HAP-1 (cell line): ENCODE measurements around the gene PSORS1C2.
"Not testable (repeated sequence)": the region's sequence is repeated elsewhere in the genome, so short reads cannot be mapped to it uniquely, and the experiment has no call there.

ENCODE experiments used
- DNase-seq, 2 experiments: peaks; one replicate each; pipeline ENCODE4 v3.0.0-alpha.2; 2016 to 2020; ENCODE audit warnings: low spot score in 2 of 2
- H3K27me3 ChIP-seq: fragments of 250-450 bp; sonication (Bioruptor Pico); 2 replicates; pipeline ENCODE4 v1.5.1; 2020; ENCODE audit warnings: low read depth, mild to moderate bottlenecking, moderate library complexity
- H3K36me3 ChIP-seq: fragments of 250-450 bp; sonication (Bioruptor Pico); replicated peaks from 2 replicates; pipeline ENCODE4 v1.5.1; 2020; ENCODE audit warnings: mild to moderate bottlenecking
- H3K4me1 ChIP-seq: fragments of 250-450 bp; sonication (Bioruptor Pico); 2 replicates; pipeline ENCODE4 v1.5.1; 2020; ENCODE audit warnings: mild to moderate bottlenecking
- H3K4me3 ChIP-seq: fragments of 250-450 bp; sonication (Bioruptor Pico); 2 replicates; pipeline ENCODE4 v1.5.1; 2020; ENCODE audit warnings: mild to moderate bottlenecking, moderate library complexity
- H3K9me3 ChIP-seq: fragments of 250-450 bp; sonication (Bioruptor Pico); 2 replicates; pipeline ENCODE4 v1.5.1; 2020; ENCODE audit warnings: mild to moderate bottlenecking, moderate library complexity
- in situ Hi-C: fragments of 300-500 bp; cut with MboI; formaldehyde crosslinking; loops from 3 replicates; pipeline ENCODE4 v1.14.3; 2020; ENCODE audit warnings: low sequenced_read_pairs, inconsistent platforms, mixed read lengths

The PSORS1C2 gene

GRCh38 chr6:31138982-31139381 lies at the start of gene PSORS1C2:
TSS of gene PSORS1C2 (minus strand) at chr6:31139066. CDS start at chr6:31139026, 40 bp downstream.
- no peak within 1 kb of the TSS for H3K4me3 ChIP-seq
- in situ Hi-C loops, result loop anchor here (5.0 kb wide), 2 partner anchors 53 to 228 kb away; no protein-coding TSS in a partner anchor
- H3K27me3 ChIP-seq, result no peaks in the 10 kb centered on the region
- H3K36me3 ChIP-seq, result peaks cover 13% of the 10 kb centered on the region
- peaks cover 3% of the 10 kb centered on the region for H3K4me1 ChIP-seq
- DNase-seq, result no peak
- no peaks in the 10 kb centered on the region for H3K9me3 ChIP-seq

GRCh38 chr6:31187780-31188194 lies 48.9 kb upstream of the PSORS1C2 start:
- Histone ChIP-seq H3K4me3 (no peak overlapping the region), H3K4me1 (no peaks in the 10 kb centered on the region), H3K27me3 (no peaks in the 10 kb centered on the region), H3K36me3 (no peaks in the 10 kb centered on the region), H3K9me3 (no peaks in the 10 kb centered on the region)
- in situ Hi-C loops, result no loop called here
- DNase-seq, result no peak

DNA sequence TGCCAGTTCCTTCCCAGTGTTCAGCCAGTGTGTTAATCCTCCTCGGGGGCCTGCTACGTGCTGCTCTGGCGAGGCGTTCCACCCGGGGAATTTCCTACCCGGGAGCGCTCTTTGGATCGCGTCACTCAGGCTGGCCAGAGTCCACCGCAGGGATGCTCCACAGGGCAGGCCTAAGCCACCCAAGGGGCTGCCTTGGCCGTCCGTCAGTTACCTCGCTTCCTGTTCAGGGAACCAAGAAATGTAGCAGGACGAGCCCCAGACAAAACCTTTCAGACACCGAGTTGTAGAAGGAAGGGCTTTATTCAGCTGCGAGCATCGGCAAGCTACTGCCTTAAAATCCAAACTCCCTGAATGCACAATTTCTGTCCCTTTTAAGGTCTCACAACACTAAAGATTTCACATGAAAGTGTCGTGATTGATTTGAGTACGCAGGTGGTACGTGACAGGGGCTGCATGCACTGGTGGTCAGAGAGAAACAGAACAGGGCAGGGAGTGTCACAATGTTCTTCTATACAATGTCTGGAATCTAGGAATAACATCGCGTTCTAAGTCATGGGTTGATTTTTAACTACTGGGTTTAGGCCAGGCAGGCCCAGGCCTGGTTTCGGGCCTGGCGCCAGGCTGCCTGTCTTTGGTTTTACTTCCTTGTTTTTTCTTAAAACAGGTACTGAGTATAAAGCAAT lies 47.3 kb upstream of the PSORS1C2 start:
- no peak overlapping the region for H3K4me3 ChIP-seq
- H3K9me3 ChIP-seq, result no peaks in the 10 kb centered on the region
- no peaks in the 10 kb centered on the region for H3K4me1 ChIP-seq
- H3K27me3 ChIP-seq, result no peaks in the 10 kb centered on the region
- no peak for DNase-seq
- H3K36me3 ChIP-seq, result no peaks in the 10 kb centered on the region
- in situ Hi-C loops, result no loop called here

DNA sequence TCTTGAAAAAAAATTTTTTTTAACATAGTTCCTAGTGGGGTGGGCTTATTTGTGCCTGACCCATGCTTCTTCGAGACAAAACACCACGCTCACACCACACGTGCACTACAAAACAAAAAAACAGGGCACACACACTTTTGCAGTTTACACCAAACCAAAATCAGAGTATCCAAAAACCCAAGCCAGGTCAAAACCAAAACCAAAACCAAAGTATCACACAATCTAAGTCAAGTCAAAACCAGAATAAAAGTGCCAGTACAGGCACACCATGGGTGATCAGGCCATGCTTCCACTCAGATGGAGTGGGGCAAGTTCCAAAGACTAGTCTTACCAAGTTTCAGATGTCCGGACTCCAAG lies 46.8 kb upstream of the PSORS1C2 start:
- H3K4me3 ChIP-seq, H3K4me1 ChIP-seq, H3K27me3 ChIP-seq, in situ Hi-C loops, DNase-seq, H3K9me3 ChIP-seq, H3K36me3 ChIP-seq: not testable (repeated sequence)

GRCh38 chr6:31183859-31184258 lies 45.0 kb upstream of the PSORS1C2 start:
- H3K27me3 ChIP-seq, H3K36me3 ChIP-seq, DNase-seq, in situ Hi-C loops, H3K4me1 ChIP-seq, H3K9me3 ChIP-seq, H3K4me3 ChIP-seq: not testable (repeated sequence)

DNA sequence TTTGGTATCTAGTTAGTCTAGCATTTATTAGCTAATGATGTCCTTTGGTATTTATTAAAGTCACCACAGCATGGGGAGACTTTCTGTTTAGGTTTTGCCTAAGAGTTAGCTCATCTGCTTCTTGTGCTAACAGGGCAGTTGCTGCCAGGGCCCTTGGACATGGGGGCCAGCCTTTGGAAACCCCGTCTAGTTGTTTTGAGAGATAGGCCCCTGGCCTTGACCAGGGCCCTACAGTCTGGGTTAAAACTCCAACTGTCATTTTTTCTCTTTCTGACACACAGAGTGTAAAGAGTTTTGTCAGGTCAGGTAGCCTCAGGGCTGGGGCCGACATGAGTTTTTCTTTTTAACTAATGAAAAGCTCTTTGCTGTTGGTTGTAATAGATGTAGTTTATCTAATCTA lies 44.4 kb upstream of the PSORS1C2 start:
- DNase-seq, H3K4me3 ChIP-seq, H3K9me3 ChIP-seq, in situ Hi-C loops, H3K27me3 ChIP-seq, H3K36me3 ChIP-seq, H3K4me1 ChIP-seq: not testable (repeated sequence)

DNA sequence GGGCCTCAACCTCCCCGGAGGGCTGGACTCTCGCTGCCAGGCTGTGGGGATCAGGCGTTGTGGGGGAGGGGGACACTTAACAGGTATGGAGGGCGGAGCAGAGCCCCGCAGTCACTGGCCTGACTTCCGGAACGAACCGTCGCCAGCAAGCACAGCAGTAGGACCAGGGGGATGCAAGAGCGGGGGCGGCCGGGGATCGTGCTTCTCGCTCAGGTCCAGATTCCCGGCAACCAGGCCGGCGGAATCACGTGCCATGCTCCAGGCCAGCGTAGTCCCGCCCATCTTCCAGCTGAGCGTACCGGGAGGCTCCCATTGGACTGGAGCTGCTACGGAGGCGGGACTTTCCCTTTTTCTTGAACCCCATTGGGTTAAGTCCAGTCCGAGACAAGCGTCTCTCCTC lies 41.6 kb upstream of the PSORS1C2 start:
- in situ Hi-C loops, result no loop called here
- H3K36me3 ChIP-seq, result no peaks in the 10 kb centered on the region
- no peak for DNase-seq
- H3K4me1 ChIP-seq, result no peaks in the 10 kb centered on the region
- no peaks in the 10 kb centered on the region for H3K27me3 ChIP-seq
- no peak overlapping the region for H3K4me3 ChIP-seq
- no peaks in the 10 kb centered on the region for H3K9me3 ChIP-seq

- in situ Hi-C loops, result no loop called here
- no peaks in the 10 kb centered on the region for H3K36me3 ChIP-seq
- DNase-seq, result no peak
- no peaks in the 10 kb centered on the region for H3K27me3 ChIP-seq
- H3K4me1 ChIP-seq, result no peaks in the 10 kb centered on the region
- H3K4me3 ChIP-seq, result no peak overlapping the region
- no peaks in the 10 kb centered on the region for H3K9me3 ChIP-seq
Measured at GRCh38 chr6:31179896-31180295, 41.0 kb upstream of the PSORS1C2 start.

DNA sequence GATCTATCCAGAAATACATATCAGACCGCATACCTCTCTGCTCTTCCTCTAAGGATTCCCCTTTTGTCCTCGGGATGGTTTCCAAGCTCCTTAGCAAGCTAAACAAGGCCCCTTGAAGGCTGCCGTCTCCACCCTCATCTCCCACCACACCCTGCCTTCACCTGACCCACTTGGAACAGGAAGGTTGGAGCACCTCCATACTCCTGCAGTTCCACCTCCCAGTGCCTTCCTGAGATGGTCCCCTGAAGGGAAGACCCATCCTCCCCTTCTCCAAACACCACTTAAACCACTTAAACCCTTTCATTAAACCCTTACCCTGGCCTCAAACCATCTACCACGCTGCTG lies 40.1 kb upstream of the PSORS1C2 start:
- in situ Hi-C loops, result no loop called here
- DNase-seq, result no peak
- Histone ChIP-seq H3K27me3 (no peaks in the 10 kb centered on the region), H3K4me1 (no peaks in the 10 kb centered on the region), H3K9me3 (no peaks in the 10 kb centered on the region), H3K36me3 (no peaks in the 10 kb centered on the region), H3K4me3 (no peak overlapping the region)

GRCh38 chr6:31178143-31179041 lies 39.5 kb upstream of the PSORS1C2 start:
- no peak for DNase-seq
- H3K27me3 ChIP-seq, result no peaks in the 10 kb centered on the region
- H3K9me3 ChIP-seq, result no peaks in the 10 kb centered on the region
- no peaks in the 10 kb centered on the region; the same call in 1 of the 2 replicates for H3K4me1 ChIP-seq
- no peaks in the 10 kb centered on the region for H3K36me3 ChIP-seq
- H3K4me3 ChIP-seq, result no peak overlapping the region
- in situ Hi-C loops, result no loop called here

DNA sequence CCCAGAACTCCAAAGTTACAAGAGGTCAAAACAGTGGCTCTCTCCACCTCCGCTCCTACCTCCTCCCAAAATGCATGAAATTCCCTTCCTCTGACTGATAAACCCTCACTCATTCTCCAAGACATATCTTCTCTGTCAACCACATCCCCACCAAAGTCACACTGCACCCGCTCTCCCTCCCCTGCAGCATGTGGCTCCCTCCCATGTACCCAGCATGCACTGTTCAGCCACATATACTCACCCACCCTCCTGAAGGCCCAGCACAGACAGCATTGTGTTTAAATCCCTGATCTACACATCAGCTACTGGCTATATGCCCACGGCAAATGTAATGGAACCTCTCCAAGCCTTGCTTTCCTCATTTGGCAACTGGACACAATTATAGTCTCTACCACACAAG lies 37.1 kb upstream of the PSORS1C2 start:
- peaks cover 14% of the 10 kb centered on the region for H3K4me1 ChIP-seq
- no peak for DNase-seq
- in situ Hi-C loops, result no loop called here
- H3K9me3 ChIP-seq, result no peaks in the 10 kb centered on the region
- no peaks in the 10 kb centered on the region for H3K36me3 ChIP-seq
- no peak overlapping the region for H3K4me3 ChIP-seq
- no peaks in the 10 kb centered on the region for H3K27me3 ChIP-seq

DNA sequence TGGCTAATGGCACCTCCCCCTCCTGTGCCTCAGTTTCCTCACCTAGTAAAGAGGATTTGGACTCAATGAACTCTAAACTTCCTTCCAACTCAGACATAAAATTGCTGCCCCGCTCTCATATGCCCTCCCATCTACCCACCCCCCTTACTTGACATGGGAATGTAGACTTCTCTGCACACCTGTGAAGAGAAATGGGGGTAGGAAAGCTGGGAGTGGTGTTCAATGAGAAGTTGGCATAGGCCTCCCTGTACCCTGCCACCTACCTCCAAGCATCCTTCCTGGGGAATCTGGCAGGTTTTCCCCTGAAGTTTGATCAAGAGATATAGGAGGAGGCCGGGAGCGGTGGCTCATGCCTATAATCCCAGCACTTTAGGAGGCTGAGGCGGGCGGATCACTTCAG lies 35.5 kb upstream of the PSORS1C2 start:
- Histone ChIP-seq H3K27me3 (no peaks in the 10 kb centered on the region), H3K4me1 (peaks cover 14% of the 10 kb centered on the region), H3K9me3 (peaks cover 3% of the 10 kb centered on the region; the same call in 1 of the 2 replicates), H3K4me3 (no peak overlapping the region), H3K36me3 (peaks cover 4% of the 10 kb centered on the region)
- in situ Hi-C loops, result no loop called here
- no peak for DNase-seq

- Histone ChIP-seq H3K4me3 (no peak overlapping the region), H3K27me3 (no peaks in the 10 kb centered on the region), H3K36me3 (peaks cover 4% of the 10 kb centered on the region), H3K4me1 (peaks cover 14% of the 10 kb centered on the region), H3K9me3 (peaks cover 3% of the 10 kb centered on the region; the same call in 1 of the 2 replicates)
- in situ Hi-C loops, result no loop called here
- no peak for DNase-seq
Measured at GRCh38 chr6:31173406-31173805, 34.5 kb upstream of the PSORS1C2 start.

- in situ Hi-C loops, result no loop called here
- DNase-seq, result peak; percentile 55 to 82
- no peak overlapping the region for H3K4me3 ChIP-seq
Measured at GRCh38 chr6:31172973-31173384, 34.1 kb upstream of the PSORS1C2 start.

More at GRCh38 chr6:31172973-31173384, 34.1 kb upstream of the PSORS1C2 start:
- Histone ChIP-seq H3K9me3 (peaks cover 3% of the 10 kb centered on the region; the same call in 1 of the 2 replicates), H3K27me3 (no peaks in the 10 kb centered on the region), H3K36me3 (peaks cover 4% of the 10 kb centered on the region), H3K4me1 (peaks cover 14% of the 10 kb centered on the region)
